HEK293 (cell line): ENCODE results near the gene TRAPPC11.
A peak's percentile ranks its signal among the peaks of the same experiment; 100 is the strongest.

Source experiments
- HOXC10 ChIP-seq: sonication (generic); formaldehyde crosslinking; IDR thresholded peaks from 2 replicates; pipeline ENCODE4 v1.8.1; 2023; ENCODE audit warnings: mild to moderate bottlenecking, missing genetic modification reagents
- HOXD13 ChIP-seq: sonication (generic); formaldehyde crosslinking; IDR thresholded peaks from 2 replicates; pipeline ENCODE4 v1.8.0; 2022; ENCODE audit warnings: missing genetic modification reagents, borderline replicate concordance
- KLF1 ChIP-seq: fragments of 450-650 bp; formaldehyde crosslinking; IDR thresholded peaks from 2 replicates; pipeline ENCODE4 v1.5.1; 2016; ENCODE audit warnings: missing biosample characterization, missing genetic modification characterization
- TRIM28 ChIP-seq: IDR thresholded peaks from 2 replicates; pipeline ENCODE4 v1.6.1; 2011; ENCODE audit warnings: low read length, control low read depth, borderline replicate concordance
- ZBTB1 ChIP-seq: fragments of 450-650 bp; formaldehyde crosslinking; IDR thresholded peaks from 2 replicates; pipeline ENCODE4 v1.5.1; 2016; ENCODE audit warnings: missing biosample characterization, missing genetic modification characterization
- ZBTB21 ChIP-seq: fragments of 450-650 bp; formaldehyde crosslinking; IDR thresholded peaks from 2 replicates; pipeline ENCODE4 v1.5.1; 2017; ENCODE audit warnings: missing biosample characterization, missing genetic modification characterization
- ZFP3 ChIP-seq: fragments of 450-650 bp; formaldehyde crosslinking; IDR thresholded peaks from 2 replicates; pipeline ENCODE4 v1.5.1; 2016; ENCODE audit warnings: low read depth, missing biosample characterization, missing genetic modification characterization
- ZFP69B ChIP-seq: fragments of 450-650 bp; formaldehyde crosslinking; IDR thresholded peaks from 2 replicates; pipeline ENCODE4 v1.5.1; 2016; ENCODE audit warnings: missing biosample characterization, missing genetic modification characterization
- ZNF132 ChIP-seq: fragments of 450-650 bp; formaldehyde crosslinking; IDR thresholded peaks from 2 replicates; pipeline ENCODE4 v1.5.1; 2017; ENCODE audit warnings: missing biosample characterization, missing genetic modification characterization, borderline replicate concordance
- ZNF155 ChIP-seq: fragments of 450-650 bp; formaldehyde crosslinking; IDR thresholded peaks from 2 replicates; pipeline ENCODE4 v1.5.1; 2016; ENCODE audit warnings: missing biosample characterization, missing genetic modification characterization
- ZNF175 ChIP-seq: fragments of 450-650 bp; formaldehyde crosslinking; IDR thresholded peaks from 2 replicates; pipeline ENCODE4 v1.5.1; 2016; ENCODE audit warnings: missing biosample characterization, missing genetic modification characterization
- ZNF239 ChIP-seq: fragments of 450-650 bp; formaldehyde crosslinking; IDR thresholded peaks from 2 replicates; pipeline ENCODE4 v1.5.1; 2016; ENCODE audit warnings: missing biosample characterization, missing genetic modification characterization
- ZNF266 ChIP-seq: fragments of 450-650 bp; formaldehyde crosslinking; IDR thresholded peaks from 2 replicates; pipeline ENCODE4 v1.5.1; 2016; ENCODE audit warnings: missing biosample characterization, missing genetic modification characterization, low read depth
- ZNF341 ChIP-seq: fragments of 450-650 bp; formaldehyde crosslinking; IDR thresholded peaks from 2 replicates; pipeline ENCODE4; 2016; ENCODE audit warnings: low read depth, missing biosample characterization, missing genetic modification characterization
- ZNF560 ChIP-seq: fragments of 450-650 bp; formaldehyde crosslinking; IDR thresholded peaks from 2 replicates; pipeline ENCODE4 v1.5.1; 2017; ENCODE audit warnings: missing biosample characterization, missing genetic modification characterization, borderline replicate concordance
- ZNF600 ChIP-seq: fragments of 450-650 bp; formaldehyde crosslinking; IDR thresholded peaks from 2 replicates; pipeline ENCODE4 v1.5.1; 2016; ENCODE audit warnings: missing biosample characterization, missing genetic modification characterization
- ZNF777 ChIP-seq: fragments of 450-650 bp; formaldehyde crosslinking; IDR thresholded peaks from 2 replicates; pipeline ENCODE4 v1.5.1; 2017; ENCODE audit warnings: missing biosample characterization, missing genetic modification characterization, borderline replicate concordance
- ZNF791 ChIP-seq: fragments of 450-650 bp; formaldehyde crosslinking; IDR thresholded peaks from 2 replicates; pipeline ENCODE4 v1.5.1; 2016; ENCODE audit warnings: missing biosample characterization, missing genetic modification characterization
- ZNF837 ChIP-seq: fragments of 450-650 bp; formaldehyde crosslinking; IDR thresholded peaks from 2 replicates; pipeline ENCODE4 v1.5.1; 2016; ENCODE audit warnings: missing biosample characterization, missing genetic modification characterization
- ZNF843 ChIP-seq: fragments of 450-650 bp; formaldehyde crosslinking; IDR thresholded peaks from 2 replicates; pipeline ENCODE4 v1.5.1; 2016; ENCODE audit warnings: missing biosample characterization, missing genetic modification characterization
- ZSCAN30 ChIP-seq: fragments of 450-650 bp; IDR thresholded peaks from 2 replicates; pipeline ENCODE4 v1.5.1; 2018; ENCODE audit warnings: missing biosample characterization, mild to moderate bottlenecking, missing genetic modification characterization, moderate library complexity
- TF ChIP-seq, protein P1 (sequence below): fragments of 450-650 bp; formaldehyde crosslinking; IDR thresholded peaks from 2 replicates; pipeline ENCODE4 v1.5.1; 2016; ENCODE audit warnings: missing biosample characterization, missing genetic modification characterization
- TF ChIP-seq, protein P2 (sequence below): fragments of 450-650 bp; formaldehyde crosslinking; IDR thresholded peaks from 2 replicates; pipeline ENCODE4 v1.5.1; 2016; ENCODE audit warnings: missing biosample characterization, missing genetic modification characterization
- TF ChIP-seq, protein P3 (sequence below): fragments of 450-650 bp; formaldehyde crosslinking; IDR thresholded peaks from 2 replicates; pipeline ENCODE4 v1.5.1; 2016; ENCODE audit warnings: missing biosample characterization, missing genetic modification characterization
- TF ChIP-seq, protein P4 (sequence below): fragments of 450-650 bp; formaldehyde crosslinking; IDR thresholded peaks from 2 replicates; pipeline ENCODE4 v1.5.1; 2017; ENCODE audit warnings: missing biosample characterization, missing genetic modification characterization
- TF ChIP-seq, protein P5 (sequence below): fragments of 450-650 bp; formaldehyde crosslinking; IDR thresholded peaks from 2 replicates; pipeline ENCODE4 v1.5.1; 2016; ENCODE audit warnings: missing biosample characterization, missing genetic modification characterization
- TF ChIP-seq, protein P6 (sequence below): fragments of 450-650 bp; formaldehyde crosslinking; IDR thresholded peaks from 2 replicates; pipeline ENCODE4 v1.5.1; 2016; ENCODE audit warnings: missing biosample characterization, missing genetic modification characterization
- TF ChIP-seq, protein P7 (sequence below): fragments of 450-650 bp; formaldehyde crosslinking; IDR thresholded peaks from 2 replicates; pipeline ENCODE4 v1.5.1; 2016; ENCODE audit warnings: missing biosample characterization, missing genetic modification characterization

TRAPPC11 gene

DNA sequence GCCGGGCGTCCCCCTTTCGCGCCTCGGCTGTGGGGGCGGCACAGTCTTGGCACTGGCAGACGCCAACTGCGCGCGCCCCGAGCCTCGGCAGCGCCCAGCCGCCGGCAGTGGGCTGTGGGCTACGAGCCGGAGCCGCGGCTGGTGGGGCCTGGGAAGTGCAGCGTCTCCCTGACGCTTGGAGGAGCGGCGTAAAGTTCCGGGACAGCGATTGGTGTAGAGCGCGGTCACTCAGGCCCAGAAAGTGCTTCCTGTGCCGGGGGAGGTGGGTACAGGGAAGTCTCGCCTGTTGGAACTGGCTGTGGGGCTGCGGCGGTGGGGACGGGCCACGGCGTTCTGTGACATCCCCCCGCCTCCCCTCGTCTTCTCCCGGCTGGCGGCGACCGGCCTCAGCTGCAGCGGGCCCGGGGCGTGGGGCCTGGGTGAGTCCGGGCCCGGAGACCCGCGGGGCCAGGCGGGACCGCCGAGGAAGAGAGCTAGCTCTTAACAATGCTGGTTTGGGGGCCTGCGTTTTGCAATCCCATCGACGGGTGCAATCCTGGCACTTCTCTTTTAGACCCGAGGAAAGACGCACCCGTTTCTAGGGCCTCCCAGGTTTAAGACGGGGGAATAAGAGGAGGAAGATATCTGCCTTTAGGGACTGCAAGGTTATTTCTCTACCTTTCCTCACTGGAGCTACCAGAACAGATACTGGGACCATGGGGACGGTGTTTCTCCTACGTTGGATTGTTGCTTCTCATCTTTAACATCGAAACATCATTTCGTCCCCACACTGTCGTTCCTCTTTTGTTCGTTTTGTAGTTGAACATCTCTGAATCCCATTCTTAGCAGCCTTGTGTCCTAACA lies at the start of gene TRAPPC11, which contains the start of gene RWDD4 (continued):
- TF ChIP-seq, protein P1, sequence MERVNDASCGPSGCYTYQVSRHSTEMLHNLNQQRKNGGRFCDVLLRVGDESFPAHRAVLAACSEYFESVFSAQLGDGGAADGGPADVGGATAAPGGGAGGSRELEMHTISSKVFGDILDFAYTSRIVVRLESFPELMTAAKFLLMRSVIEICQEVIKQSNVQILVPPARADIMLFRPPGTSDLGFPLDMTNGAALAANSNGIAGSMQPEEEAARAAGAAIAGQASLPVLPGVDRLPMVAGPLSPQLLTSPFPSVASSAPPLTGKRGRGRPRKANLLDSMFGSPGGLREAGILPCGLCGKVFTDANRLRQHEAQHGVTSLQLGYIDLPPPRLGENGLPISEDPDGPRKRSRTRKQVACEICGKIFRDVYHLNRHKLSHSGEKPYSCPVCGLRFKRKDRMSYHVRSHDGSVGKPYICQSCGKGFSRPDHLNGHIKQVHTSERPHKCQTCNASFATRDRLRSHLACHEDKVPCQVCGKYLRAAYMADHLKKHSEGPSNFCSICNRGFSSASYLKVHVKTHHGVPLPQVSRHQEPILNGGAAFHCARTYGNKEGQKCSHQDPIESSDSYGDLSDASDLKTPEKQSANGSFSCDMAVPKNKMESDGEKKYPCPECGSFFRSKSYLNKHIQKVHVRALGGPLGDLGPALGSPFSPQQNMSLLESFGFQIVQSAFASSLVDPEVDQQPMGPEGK (tag by site-specific recombination): peak; percentile 84
- TF ChIP-seq ZFP3 (tag by site-specific recombination): no peak
- no peak for TF ChIP-seq ZNF175 (tag by site-specific recombination)
- TF ChIP-seq TRIM28: no peak
- TF ChIP-seq ZNF837: no peak
- TF ChIP-seq, protein P2, sequence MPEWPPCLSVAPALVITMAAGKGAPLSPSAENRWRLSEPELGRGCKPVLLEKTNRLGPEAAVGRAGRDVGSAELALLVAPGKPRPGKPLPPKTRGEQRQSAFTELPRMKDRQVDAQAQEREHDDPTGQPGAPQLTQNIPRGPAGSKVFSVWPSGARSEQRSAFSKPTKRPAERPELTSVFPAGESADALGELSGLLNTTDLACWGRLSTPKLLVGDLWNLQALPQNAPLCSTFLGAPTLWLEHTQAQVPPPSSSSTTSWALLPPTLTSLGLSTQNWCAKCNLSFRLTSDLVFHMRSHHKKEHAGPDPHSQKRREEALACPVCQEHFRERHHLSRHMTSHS (tag by site-specific recombination): no peak
- no peak for TF ChIP-seq ZNF560 (tag by site-specific recombination)
- TF ChIP-seq, protein P3, sequence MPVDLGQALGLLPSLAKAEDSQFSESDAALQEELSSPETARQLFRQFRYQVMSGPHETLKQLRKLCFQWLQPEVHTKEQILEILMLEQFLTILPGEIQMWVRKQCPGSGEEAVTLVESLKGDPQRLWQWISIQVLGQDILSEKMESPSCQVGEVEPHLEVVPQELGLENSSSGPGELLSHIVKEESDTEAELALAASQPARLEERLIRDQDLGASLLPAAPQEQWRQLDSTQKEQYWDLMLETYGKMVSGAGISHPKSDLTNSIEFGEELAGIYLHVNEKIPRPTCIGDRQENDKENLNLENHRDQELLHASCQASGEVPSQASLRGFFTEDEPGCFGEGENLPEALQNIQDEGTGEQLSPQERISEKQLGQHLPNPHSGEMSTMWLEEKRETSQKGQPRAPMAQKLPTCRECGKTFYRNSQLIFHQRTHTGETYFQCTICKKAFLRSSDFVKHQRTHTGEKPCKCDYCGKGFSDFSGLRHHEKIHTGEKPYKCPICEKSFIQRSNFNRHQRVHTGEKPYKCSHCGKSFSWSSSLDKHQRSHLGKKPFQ: no peak
- TF ChIP-seq, protein P4, sequence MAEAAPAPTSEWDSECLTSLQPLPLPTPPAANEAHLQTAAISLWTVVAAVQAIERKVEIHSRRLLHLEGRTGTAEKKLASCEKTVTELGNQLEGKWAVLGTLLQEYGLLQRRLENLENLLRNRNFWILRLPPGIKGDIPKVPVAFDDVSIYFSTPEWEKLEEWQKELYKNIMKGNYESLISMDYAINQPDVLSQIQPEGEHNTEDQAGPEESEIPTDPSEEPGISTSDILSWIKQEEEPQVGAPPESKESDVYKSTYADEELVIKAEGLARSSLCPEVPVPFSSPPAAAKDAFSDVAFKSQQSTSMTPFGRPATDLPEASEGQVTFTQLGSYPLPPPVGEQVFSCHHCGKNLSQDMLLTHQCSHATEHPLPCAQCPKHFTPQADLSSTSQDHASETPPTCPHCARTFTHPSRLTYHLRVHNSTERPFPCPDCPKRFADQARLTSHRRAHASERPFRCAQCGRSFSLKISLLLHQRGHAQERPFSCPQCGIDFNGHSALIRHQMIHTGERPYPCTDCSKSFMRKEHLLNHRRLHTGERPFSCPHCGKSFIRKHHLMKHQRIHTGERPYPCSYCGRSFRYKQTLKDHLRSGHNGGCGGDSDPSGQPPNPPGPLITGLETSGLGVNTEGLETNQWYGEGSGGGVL (tag by site-specific recombination): no peak
- TF ChIP-seq ZNF155 (tag by site-specific recombination): no peak
- TF ChIP-seq, protein P5, sequence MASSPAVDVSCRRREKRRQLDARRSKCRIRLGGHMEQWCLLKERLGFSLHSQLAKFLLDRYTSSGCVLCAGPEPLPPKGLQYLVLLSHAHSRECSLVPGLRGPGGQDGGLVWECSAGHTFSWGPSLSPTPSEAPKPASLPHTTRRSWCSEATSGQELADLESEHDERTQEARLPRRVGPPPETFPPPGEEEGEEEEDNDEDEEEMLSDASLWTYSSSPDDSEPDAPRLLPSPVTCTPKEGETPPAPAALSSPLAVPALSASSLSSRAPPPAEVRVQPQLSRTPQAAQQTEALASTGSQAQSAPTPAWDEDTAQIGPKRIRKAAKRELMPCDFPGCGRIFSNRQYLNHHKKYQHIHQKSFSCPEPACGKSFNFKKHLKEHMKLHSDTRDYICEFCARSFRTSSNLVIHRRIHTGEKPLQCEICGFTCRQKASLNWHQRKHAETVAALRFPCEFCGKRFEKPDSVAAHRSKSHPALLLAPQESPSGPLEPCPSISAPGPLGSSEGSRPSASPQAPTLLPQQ (tag by site-specific recombination): 0 out of 2 replicates have a peak, but pooled peaks have one; percentile 87
- TF ChIP-seq ZNF843 (tag by site-specific recombination): 0 out of 2 replicates have a peak, but pooled peaks have one; percentile 12
- no peak for TF ChIP-seq HOXC10
- TF ChIP-seq, protein P6, sequence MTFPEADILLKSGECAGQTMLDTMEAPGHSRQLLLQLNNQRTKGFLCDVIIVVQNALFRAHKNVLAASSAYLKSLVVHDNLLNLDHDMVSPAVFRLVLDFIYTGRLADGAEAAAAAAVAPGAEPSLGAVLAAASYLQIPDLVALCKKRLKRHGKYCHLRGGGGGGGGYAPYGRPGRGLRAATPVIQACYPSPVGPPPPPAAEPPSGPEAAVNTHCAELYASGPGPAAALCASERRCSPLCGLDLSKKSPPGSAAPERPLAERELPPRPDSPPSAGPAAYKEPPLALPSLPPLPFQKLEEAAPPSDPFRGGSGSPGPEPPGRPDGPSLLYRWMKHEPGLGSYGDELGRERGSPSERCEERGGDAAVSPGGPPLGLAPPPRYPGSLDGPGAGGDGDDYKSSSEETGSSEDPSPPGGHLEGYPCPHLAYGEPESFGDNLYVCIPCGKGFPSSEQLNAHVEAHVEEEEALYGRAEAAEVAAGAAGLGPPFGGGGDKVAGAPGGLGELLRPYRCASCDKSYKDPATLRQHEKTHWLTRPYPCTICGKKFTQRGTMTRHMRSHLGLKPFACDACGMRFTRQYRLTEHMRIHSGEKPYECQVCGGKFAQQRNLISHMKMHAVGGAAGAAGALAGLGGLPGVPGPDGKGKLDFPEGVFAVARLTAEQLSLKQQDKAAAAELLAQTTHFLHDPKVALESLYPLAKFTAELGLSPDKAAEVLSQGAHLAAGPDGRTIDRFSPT (tag by site-specific recombination): peak; percentile 75
- TF ChIP-seq ZSCAN30 (tag by site-specific recombination): no peak
- TF ChIP-seq ZNF600 (tag by site-specific recombination): no peak
- TF ChIP-seq, protein P7, sequence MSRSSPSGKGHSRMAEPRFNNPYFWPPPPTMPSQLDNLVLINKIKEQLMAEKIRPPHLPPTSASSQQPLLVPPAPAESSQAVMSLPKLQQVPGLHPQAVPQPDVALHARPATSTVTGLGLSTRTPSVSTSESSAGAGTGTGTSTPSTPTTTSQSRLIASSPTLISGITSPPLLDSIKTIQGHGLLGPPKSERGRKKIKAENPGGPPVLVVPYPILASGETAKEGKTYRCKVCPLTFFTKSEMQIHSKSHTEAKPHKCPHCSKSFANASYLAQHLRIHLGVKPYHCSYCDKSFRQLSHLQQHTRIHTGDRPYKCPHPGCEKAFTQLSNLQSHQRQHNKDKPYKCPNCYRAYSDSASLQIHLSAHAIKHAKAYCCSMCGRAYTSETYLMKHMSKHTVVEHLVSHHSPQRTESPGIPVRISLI (tag by site-specific recombination): no peak
- no peak for TF ChIP-seq ZNF791 (tag by site-specific recombination)
- no peak for TF ChIP-seq HOXD13 (CRISPR knock-in tag)
- no peak for TF ChIP-seq ZNF777
- TF ChIP-seq ZNF341: peak; percentile 88
- no peak for TF ChIP-seq ZNF132
- TF ChIP-seq ZBTB21 (tag by site-specific recombination): no peak
- TF ChIP-seq KLF1 (tag by site-specific recombination): no peak
- TF ChIP-seq ZNF266 (tag by site-specific recombination): no peak
- TF ChIP-seq ZNF239 (tag by site-specific recombination): no peak
- TF ChIP-seq ZBTB1 (tag by site-specific recombination): no peak
- TF ChIP-seq ZFP69B: peak; percentile 83
